ENCODE data around the gene SPRYD3.

SPRYD3 gene

DNA sequence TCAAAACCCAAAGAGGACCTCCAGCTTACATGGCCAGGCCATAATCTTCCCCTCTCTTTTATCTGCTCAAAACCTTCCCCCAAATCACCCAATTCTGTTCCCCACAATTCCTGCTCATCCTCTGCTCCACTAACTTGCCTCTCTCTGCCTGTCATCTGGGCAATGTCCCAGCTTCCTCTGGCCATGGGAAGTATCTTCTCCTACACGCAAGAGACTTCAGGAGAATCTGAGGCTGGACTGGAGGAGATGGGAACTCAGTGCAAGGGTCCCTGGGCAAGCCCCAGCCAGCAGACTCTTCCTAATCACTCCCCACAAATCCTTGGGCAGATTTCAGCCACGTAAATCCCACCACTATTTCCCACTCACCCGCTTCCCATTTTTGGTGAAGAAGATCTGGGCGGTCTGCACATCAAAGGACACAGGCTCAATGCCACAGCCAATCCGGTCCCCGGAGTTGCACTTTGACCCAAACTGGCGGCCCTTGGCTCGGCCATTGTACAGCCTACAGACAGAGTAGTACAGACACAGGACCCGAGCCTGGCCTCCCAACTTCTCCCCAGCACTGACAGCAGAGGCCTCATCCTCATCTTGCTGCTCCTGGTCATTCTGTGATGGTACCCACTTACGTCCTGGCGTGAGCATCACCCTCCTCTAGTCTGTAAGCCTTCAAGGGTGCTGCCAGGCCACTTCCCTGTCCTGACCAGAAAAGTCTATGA is 4.7 kb downstream of the SPRYD3 start:
- TF ChIP-seq, protein P1, sequence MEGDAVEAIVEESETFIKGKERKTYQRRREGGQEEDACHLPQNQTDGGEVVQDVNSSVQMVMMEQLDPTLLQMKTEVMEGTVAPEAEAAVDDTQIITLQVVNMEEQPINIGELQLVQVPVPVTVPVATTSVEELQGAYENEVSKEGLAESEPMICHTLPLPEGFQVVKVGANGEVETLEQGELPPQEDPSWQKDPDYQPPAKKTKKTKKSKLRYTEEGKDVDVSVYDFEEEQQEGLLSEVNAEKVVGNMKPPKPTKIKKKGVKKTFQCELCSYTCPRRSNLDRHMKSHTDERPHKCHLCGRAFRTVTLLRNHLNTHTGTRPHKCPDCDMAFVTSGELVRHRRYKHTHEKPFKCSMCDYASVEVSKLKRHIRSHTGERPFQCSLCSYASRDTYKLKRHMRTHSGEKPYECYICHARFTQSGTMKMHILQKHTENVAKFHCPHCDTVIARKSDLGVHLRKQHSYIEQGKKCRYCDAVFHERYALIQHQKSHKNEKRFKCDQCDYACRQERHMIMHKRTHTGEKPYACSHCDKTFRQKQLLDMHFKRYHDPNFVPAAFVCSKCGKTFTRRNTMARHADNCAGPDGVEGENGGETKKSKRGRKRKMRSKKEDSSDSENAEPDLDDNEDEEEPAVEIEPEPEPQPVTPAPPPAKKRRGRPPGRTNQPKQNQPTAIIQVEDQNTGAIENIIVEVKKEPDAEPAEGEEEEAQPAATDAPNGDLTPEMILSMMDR (IDR thresholded peaks at IDR 0.05; ENCODE audit: insufficient read depth, missing control alignments): no peak
- FAIRE-seq: no peak
- DNase-seq (ENCODE audit: insufficient read length, low spot score): no peak

DNA sequence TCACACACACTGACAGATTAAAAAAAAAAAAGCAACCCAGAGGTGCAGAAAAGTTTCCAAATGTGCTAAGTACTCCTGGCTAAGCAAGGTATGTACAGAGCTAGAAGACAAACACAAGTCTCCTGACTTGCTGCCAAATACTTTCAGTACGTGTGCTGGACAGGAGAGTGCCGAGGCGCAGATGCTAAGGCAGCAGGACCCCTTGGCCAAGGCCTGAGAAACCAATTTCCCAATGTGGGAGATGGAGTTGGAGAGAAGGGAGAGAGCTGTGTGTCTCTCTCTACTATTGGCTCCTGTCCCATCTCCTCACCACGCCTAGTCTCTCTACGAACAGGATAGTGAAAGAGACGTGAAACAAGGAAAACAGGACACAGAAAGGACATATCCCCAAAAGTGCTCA is 5.3 kb downstream of the SPRYD3 start:
- FAIRE-seq (no peak), DNase-seq (ENCODE audit: insufficient read length, low spot score) (no peak)
- TF ChIP-seq, protein P1 (IDR thresholded peaks at IDR 0.05; ENCODE audit: insufficient read depth, missing control alignments): no peak

DNA sequence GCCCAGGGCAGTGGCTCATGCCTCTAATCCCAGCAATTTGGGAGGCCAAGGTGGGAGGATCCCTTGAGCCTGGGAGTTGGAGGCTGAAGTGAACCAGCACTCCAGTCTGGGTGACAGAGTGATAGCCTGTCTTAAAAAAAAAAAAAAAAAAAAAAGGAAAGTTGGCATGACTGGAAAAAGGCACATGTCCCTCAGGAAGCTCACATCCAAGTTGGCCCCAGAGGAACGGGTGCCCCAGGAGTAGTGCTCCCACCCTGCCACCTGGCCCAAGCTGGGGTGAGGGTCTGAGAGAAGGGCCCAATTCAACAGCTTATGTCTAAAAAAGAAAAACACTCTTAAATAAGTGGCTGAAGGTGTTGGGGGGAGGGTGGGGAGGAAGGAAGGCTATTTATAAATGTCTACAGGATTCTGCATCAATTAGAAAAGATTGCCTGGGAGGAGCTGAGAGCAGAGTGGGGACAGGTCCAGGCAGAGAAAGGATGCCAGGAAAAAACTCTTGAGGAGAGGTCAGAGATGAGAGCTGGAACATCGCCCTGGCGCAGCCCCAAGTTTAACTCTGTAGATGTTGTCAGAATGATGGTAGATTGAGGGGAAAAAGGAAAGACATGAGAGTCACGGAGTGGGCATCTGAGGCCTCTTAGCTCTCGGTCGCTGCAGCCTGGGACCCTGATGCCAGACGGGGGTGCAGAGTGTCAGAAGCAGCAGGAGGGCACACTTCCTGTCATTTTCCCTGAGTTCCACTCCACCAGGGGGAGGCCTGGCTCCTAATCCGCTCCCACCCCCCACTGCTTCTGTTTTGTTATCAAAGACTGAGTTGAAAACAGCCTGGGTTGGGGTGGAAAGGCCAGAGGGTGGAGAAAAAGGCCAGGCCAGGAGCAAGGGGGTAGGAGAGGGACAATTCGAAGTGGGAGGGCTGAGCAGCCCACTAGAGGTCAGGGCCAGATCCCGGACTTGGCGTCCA is 7.3 kb downstream of the SPRYD3 start:
- DNase-seq (ENCODE audit: insufficient read length, low spot score): no peak
- no peak for FAIRE-seq
- TF ChIP-seq, protein P1 (IDR thresholded peaks at IDR 0.05; ENCODE audit: insufficient read depth, missing control alignments): no peak

DNA sequence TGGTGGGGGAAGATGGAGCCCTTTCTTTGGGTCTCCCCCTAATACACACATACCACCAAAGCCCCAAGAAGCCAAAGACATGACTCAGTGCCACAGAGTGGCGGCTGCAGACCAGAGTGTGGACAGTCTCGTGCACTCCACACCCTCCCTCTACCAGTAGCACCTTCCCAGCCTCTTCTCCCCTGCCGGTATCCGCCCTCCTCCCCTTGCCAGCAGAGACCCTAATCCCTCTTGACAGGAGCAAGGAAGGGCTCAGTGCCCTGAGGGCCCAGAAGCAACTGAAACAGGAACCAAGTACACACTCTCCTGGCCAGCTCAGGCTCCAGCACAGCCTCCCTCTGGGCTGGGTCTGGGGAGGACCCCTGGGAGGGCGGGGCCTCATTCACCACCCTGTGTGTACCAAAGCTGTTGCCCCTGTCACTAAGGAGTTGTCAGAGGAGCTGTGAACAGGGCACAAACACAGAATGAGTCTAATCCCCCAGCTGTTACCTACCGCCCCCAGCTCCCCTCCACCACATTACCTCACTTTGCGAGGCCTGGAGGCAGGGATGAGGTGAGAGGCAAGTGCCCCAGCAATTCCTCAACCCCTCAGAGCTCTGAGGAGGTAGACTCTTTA is 8.2 kb downstream of the SPRYD3 start:
- no peak for FAIRE-seq
- TF ChIP-seq, protein P1 (IDR thresholded peaks at IDR 0.05; ENCODE audit: insufficient read depth, missing control alignments): no peak
- DNase-seq (ENCODE audit: insufficient read length, low spot score): no peak

DNA sequence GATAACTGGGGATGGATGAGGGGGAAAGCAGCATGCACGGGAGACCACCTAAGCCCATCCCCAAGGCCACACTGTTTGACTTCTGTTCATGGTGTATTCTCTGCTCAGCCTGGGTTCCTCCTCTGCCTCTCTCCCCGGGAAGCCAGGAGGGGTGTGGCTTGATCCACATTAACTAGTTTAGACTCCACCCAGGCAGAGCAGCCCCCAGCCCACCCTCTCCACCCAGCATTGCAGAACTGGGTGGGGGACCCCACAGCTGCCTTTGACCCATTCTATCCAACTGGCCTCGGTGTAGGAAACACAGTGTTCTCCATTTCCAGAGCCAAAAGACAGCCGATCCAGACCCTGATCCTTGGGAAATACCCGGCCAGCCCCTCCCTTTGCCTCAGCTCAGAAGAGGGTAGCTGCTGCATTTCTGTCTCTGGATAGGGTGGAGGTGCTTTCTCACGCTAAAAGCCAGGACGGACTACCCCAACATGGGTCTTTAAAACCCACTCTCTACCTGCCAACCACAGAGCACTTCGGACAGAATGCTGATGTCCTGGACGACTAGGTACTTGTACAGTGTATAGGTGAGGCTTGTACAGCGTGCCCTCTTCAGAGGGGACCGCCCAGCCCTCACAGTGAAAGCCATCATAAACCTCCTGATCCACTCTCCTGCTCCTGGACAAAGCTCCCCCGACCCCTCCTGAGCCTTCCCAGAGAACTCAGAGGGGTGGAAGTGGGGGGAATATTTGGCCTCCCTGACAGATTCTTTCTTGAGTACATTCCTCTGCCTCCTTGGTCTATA is 9.4 kb downstream of the SPRYD3 start:
- no peak for DNase-seq (ENCODE audit: insufficient read length, low spot score)
- TF ChIP-seq, protein P1 (IDR thresholded peaks at IDR 0.05; ENCODE audit: insufficient read depth, missing control alignments): no peak
- no peak for FAIRE-seq

DNA sequence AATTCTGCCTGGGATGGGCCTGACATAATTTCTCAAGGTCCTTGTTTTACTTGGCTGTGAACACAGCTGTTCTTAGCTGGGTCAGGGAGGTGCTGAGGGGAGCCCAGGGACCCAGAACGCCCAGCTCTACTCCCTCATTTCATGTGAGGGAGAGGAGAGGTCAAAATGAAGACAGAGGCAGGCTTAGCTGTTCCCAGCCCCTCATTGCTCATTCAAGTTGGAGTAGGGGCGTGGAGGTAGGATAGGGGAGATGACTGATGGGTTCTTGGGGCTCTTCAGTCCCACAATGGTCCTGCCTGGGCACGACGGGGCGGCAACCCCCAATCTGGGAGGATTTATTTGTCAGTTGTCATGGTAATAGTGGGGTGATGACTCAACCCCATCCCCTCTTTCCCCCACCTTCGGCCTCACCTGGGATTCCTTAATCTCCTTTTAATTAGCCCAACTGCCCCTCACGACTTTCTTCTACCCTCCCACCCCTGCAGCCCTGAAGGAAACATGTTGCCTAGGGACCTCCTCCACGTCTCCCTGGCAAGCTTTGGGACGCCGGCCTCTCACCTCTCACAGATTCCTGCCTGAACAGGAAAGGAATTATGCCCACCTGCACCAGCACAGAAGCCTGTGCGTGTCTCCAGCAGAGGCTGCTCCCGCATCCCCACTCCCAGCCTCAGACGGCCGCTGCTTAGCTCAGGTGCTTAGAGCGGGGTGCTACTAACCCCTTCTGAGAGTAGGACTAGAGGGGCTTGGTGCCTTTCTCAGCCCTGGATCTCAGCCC is 10.2 kb downstream of the SPRYD3 start:
- no peak for DNase-seq (ENCODE audit: insufficient read length, low spot score)
- TF ChIP-seq, protein P1 (IDR thresholded peaks at IDR 0.05; ENCODE audit: insufficient read depth, missing control alignments): no peak
- FAIRE-seq: no peak
